Measurements from ENCODE around the gene PPFIBP2.

PPFIBP2 gene

DNA sequence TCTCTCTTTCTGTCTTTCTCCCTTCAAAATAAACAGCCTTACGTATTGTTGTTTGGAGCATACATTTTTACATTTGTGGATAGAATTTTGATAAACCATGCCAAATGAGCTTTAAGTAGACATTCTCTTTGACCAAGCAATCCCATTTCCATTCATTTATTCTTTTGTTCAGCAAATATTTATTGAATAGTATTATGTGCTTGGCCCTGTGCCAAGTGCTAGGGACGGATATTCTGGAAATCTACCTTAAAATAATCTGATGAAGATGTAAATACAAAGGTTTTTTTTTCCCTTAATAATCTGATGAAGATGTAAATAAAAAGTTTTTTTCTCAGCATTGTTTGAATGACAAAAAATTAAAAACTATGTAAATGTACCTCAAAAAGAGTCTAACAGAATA is 26.4 kb upstream of the PPFIBP2 start:
- TF ChIP-seq, protein P1, sequence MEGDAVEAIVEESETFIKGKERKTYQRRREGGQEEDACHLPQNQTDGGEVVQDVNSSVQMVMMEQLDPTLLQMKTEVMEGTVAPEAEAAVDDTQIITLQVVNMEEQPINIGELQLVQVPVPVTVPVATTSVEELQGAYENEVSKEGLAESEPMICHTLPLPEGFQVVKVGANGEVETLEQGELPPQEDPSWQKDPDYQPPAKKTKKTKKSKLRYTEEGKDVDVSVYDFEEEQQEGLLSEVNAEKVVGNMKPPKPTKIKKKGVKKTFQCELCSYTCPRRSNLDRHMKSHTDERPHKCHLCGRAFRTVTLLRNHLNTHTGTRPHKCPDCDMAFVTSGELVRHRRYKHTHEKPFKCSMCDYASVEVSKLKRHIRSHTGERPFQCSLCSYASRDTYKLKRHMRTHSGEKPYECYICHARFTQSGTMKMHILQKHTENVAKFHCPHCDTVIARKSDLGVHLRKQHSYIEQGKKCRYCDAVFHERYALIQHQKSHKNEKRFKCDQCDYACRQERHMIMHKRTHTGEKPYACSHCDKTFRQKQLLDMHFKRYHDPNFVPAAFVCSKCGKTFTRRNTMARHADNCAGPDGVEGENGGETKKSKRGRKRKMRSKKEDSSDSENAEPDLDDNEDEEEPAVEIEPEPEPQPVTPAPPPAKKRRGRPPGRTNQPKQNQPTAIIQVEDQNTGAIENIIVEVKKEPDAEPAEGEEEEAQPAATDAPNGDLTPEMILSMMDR (IDR thresholded peaks at IDR 0.05; ENCODE audit: control extremely low read depth, extremely low read depth, low read depth, missing control alignments), result no peak
- ChIA-PET CTCF (interaction anchor here (1.0 kb wide), 2 partner anchors 23 to 44 kb away, joined by 3 to 4 read pairs; no protein-coding TSS in a partner anchor), POLR2A (no interaction called here)
- no peak for DNase-seq (ENCODE audit: extremely low spot score)

DNA sequence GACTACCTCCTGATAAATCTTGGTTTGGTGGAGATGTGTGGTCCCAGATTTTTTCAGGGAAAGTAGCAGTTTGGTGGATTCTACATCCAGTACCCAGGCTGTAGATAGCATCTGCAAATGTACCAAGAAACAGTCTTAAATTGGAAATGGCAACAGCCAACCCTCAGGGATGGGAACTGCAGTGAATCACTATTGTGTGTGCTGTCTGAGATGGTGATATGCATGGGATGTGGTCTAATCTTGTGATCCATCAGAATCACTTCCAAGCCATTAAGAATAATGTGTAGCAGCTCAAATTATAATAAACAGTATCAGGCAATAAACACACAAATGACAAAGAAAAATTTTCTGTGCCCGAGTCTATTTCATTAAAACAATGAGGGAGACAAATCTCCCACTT is 25.1 kb upstream of the PPFIBP2 start:
- CTCF ChIA-PET, result interaction anchor here (1.1 to 3.0 kb wide), 2 partner anchors 9 to 24 kb away, joined by 3 to 13 read pairs; no protein-coding TSS in a partner anchor

DNA sequence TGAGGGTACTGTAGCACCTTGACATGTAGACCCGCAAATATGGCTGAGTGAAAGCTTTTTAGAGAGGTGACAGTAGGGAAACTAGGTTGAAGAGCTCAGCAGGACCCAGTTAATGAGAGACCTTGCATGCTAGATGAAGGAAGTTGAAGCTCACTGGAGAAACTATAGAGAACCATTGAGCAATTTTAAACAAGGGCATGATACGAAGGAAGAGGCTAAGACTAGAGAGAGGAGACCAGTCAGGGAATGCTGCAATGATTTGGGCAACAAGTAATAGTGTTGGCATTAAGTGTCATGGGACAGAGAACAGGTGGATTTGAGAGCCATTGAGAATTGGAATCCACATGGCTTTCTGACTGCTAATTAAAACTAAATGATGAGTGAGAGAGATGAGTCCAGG is 24.4 kb upstream of the PPFIBP2 start:
- TF ChIP-seq, protein P1 (IDR thresholded peaks at IDR 0.05; ENCODE audit: control extremely low read depth, extremely low read depth, low read depth, missing control alignments), result no peak
- DNase-seq (ENCODE audit: extremely low spot score), result no peak
- ChIA-PET POLR2A (no interaction called here), CTCF (interaction anchor here (1.1 to 3.0 kb wide), 3 partner anchors 10 to 23 kb away, joined by 3 to 13 read pairs (median 5); no protein-coding TSS in a partner anchor)

More for the DNA sequence above, 25.1 kb upstream of the PPFIBP2 start:
- TF ChIP-seq, protein P1 (IDR thresholded peaks at IDR 0.05; ENCODE audit: control extremely low read depth, extremely low read depth, low read depth, missing control alignments), result no peak
- POLR2A ChIA-PET, result no interaction called here
- DNase-seq (ENCODE audit: extremely low spot score), result no peak

DNA sequence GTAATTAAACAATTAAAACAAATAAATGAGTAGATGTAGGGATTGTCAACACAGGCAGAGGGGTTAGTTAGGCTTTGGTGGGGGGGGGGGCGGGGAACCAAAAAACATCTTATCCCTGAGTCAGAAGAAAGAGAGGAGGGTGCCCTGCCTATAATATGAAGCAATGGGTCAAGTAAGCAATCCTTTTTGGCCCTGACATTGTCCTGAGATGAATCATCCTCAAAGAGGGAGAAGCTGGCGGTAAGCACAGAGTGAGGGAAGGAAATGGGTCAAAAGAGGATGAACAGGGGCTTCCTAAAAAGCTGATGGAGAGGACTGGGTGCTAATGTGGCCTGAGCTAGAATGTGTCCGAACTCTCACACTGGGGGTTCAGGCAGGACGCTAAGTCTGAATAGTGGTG is 23.7 kb upstream of the PPFIBP2 start:
- TF ChIP-seq, protein P1 (IDR thresholded peaks at IDR 0.05; ENCODE audit: control extremely low read depth, extremely low read depth, low read depth, missing control alignments), result no peak
- no peak for DNase-seq (ENCODE audit: extremely low spot score)
- CTCF ChIA-PET, result interaction anchor here (0.9 to 3.0 kb wide), 9 partner anchors 8 to 205 kb away, joined by 3 to 13 read pairs (median 4); no protein-coding TSS in a partner anchor
- POLR2A ChIA-PET, result no interaction called here

DNA sequence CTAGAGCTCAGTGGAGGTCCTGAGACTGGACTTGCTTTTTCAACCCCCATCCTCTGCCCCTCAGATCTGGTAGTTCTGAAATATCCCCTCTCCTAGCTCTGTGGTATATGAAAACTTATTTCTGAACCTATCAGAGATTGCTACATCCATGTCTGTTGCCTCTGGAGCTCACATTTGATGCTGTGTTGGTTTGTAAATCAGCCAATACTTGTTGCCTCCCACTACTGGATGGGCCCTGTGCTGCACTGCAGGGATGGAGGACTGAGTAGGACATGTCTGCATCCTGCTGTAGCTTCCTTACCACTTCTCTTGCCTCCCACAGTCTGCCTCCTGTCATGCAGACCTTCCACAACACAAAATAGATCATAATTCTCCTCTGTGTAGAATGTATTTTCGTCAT is 23.3 kb upstream of the PPFIBP2 start:
- CTCF ChIA-PET, result interaction anchor here (0.9 to 3.0 kb wide), 10 partner anchors 8 to 205 kb away, joined by 3 to 13 read pairs (median 4); no protein-coding TSS in a partner anchor
- POLR2A ChIA-PET, result no interaction called here
- TF ChIP-seq, protein P1 (IDR thresholded peaks at IDR 0.05; ENCODE audit: control extremely low read depth, extremely low read depth, low read depth, missing control alignments), result no peak
- DNase-seq (ENCODE audit: extremely low spot score), result no peak

DNA sequence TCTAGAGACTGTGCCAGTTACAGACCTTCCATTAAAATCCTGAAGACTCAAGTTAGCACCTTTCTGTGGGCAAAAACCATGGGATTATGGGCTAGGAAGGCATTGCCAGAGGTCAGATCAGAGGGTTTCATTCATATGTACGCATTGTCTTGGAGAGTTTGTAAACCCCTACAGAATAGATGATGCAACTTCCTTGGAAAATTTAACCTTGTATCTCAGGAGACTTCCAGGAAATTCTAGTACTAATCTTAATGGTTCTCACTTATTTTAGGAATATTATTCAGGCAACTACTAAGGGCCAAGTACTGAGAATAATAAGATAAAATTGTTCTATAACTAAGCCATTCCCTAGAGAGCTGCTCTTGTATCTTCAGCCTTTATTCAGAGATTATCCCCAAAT is 21.5 kb upstream of the PPFIBP2 start:
- TF ChIP-seq, protein P1 (IDR thresholded peaks at IDR 0.05; ENCODE audit: control extremely low read depth, extremely low read depth, low read depth, missing control alignments), result no peak
- no peak for DNase-seq (ENCODE audit: extremely low spot score)
- POLR2A ChIA-PET, result no interaction called here
- CTCF ChIA-PET, result interaction anchor here (1.8 kb wide), 2 partner anchors 9 to 21 kb away, joined by 5 to 7 read pairs; no protein-coding TSS in a partner anchor
